H54 (cell line): Measurements from ENCODE around the gene BATF2.

Experiments
- DNase-seq: peaks from one replicate; pipeline ENCODE4 v3.0.0; 2011; ENCODE audit warnings: low spot score, mixed read lengths; ENCODE audit not compliant: insufficient read length
- FAIRE-seq: peaks from 3 replicates; lab custom pipeline; 2011; peaks lifted over from hg19 to GRCh38; lab: Jason Lieb, UNC
- POLR2A ChIP-seq: IDR thresholded peaks from 2 replicates; pipeline ENCODE4 v1.6.1; 2011; ENCODE audit warnings: low read depth, mild to moderate bottlenecking, low read length

Gene BATF2

DNA sequence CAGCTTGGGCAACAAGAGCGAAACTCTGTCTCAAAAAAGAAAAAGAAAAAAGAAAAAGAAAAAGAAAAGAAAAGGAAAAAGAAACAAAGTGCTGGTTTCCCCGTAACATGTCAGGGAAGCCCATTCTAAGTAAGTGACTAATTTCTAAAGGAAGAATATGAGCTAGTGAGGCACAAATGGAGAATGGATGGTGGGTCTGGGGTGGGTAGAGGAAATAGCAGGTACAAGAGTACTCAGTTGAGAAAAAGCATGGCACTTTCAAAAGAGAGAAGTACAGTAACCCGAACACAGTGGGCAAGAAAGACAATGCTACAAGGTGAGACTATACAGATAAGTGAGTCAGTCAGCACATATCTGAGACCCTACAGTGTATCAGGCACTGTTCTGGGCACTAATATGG, 29.4 kb downstream of the BATF2 start:
- FAIRE-seq (no peak), DNase-seq (no peak)
- no peak for TF ChIP-seq POLR2A

GRCh38 chr11:64963072-64963631, 33.6 kb downstream of the BATF2 start:
- no peak for FAIRE-seq
- no peak for DNase-seq
- no peak for TF ChIP-seq POLR2A

GRCh38 chr11:64960719-64961118, 36.1 kb downstream of the BATF2 start:
- no peak for TF ChIP-seq POLR2A

DNA sequence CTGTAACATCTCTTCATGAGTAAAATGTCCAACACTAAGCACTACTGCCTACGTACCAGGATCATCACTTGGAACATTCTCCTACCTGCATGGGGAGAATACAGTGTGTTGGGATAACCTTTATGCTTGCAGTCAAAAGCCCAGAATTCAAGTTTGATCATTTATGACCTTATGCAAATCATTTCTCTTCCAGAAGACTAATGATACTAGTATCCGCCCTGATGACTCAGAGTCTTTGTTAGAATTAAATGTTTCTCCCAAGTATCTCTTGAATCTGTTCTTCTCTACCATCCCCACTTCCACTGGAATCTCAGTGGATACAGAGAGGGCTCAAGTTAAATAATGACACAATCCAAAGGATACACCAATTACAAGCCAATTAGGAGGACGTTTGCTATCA, 37.3 kb downstream of the BATF2 start:
- no peak for FAIRE-seq
- DNase-seq: no peak
- no peak for TF ChIP-seq POLR2A

More at GRCh38 chr11:64960719-64961118, 36.1 kb downstream of the BATF2 start:
- FAIRE-seq (no peak), DNase-seq (no peak)

DNA sequence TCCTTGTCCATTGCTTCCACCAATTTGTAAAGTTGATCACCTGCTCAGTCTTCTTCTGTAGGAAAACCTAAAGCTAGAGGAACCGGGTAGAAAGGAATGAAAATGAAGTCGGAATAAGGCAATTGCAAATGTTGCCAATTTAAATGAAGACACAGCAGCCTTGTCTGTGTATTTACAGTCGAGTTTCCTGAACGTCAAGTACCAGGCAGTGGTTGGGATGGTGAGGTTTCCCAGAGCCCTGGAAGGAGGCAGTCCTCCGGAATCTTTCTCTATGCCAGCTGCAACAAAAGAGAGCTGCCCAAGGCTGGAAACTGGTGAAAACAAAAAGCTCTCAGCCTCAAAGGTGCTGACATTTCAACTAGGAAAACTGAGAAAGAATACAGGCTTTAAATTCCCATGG, 42.6 kb downstream of the BATF2 start:
- no peak for TF ChIP-seq POLR2A
- FAIRE-seq: no peak
- DNase-seq: no peak

- TF ChIP-seq POLR2A: no peak
- FAIRE-seq (no peak), DNase-seq (no peak)
These were observed 45.2 kb downstream of the BATF2 start for GRCh38 chr11:64951529-64951928.

DNA sequence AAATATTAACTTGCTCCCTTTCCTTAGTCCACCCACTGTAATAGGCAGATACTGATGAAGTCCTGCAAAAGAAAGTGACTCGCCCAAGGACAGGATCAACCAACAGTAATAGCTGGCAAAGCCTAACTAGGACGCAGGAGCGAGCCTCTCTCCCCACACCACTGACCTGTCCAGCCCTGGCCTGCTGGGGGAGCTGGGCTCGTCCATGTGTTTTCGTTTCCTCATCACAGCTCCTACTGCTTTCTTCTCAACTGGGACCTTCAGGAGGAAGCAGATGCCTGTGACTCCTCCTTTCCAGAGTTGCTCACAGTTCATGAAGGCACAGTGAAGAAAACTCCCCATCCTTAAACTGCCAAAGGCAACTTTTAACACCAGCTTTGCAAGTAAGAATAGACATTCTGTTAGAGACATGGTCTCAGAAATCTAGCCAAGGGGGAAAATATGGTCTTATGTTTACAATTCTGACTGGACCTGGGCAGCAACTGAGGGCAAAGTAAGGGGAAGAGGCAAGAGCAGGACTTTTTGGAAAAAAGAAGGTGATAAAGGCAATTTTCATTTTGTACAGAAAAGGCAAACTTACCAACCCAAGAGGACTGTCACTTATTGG, 49.5 kb downstream of the BATF2 start:
- no peak for DNase-seq
- no peak for TF ChIP-seq POLR2A
- FAIRE-seq: no peak
